PFSK-1 (cell line): Measurements from ENCODE around the gene ABL2.

Experiments
- FOXP2 ChIP-seq: optimal IDR thresholded peaks from 2 replicates; pipeline ENCODE3; 2011; ENCODE audit warnings: borderline replicate concordance, control low read depth, inconsistent platforms; ENCODE audit not compliant: insufficient read depth; ENCODE audit errors: extremely low read length, extremely low read depth
- POLR2AphosphoS5 ChIP-seq: IDR thresholded peaks from 2 replicates; pipeline ENCODE4 v1.6.1; 2012; ENCODE audit warnings: low read depth, mild to moderate bottlenecking, control low read depth, low read length, moderate library complexity
- REST ChIP-seq, 2 experiments: IDR thresholded peaks; 2 replicates each; pipeline versions ENCODE4 v1.6.1 to v1.8.0; 2011 to 2012; ENCODE audit warnings: low read depth in 2 of 2, low read length in 2 of 2, control low read depth in 1 of 2, inconsistent platforms in 1 of 2, mild to moderate bottlenecking in 1 of 2, moderate library complexity in 1 of 2; ENCODE audit not compliant: insufficient read depth in 1 of 2
- SIN3A ChIP-seq: IDR thresholded peaks from 2 replicates; pipeline ENCODE4 v1.6.1; 2012; ENCODE audit warnings: mild to moderate bottlenecking, low read length, moderate library complexity, borderline replicate concordance; ENCODE audit not compliant: insufficient read depth
- TAF1 ChIP-seq: IDR thresholded peaks from 2 replicates; pipeline ENCODE4 v1.6.1; 2012; ENCODE audit warnings: low read length, control low read depth, borderline replicate concordance; ENCODE audit not compliant: insufficient read depth

ABL2 gene

DNA sequence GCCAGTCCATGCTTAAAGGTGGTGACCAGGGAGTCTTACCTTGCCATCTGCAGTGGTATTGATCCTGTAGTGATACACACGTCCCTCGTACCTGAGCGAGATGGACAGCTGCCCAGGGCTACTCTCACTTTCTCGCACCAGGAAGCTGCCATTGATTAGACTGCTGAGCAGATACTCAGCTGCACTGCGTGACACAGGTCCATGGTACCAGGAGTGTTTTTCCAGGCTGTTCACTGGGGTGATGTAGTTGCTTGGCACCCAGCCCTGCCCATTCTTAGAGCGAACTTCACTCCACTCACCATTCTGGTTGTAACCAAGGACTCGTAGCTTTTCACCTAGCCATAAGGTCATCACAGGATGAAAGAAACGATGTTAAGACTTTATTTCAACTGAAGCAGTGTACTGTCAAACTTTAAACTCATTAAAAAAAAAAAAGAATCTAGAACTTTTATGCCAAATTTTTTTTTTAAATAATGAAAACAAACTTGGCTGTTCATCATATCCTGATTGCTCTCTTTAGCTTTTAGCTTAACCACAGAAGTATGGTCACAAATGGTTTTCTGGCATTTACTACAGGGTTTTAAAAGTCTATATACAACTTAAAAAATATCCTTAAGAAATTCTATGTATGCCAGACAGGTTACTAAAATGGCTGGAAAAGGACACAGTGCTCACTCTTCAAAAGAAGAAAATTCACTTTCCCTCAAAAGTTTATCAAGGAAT lies 103.0 kb downstream of the ABL2 start:
- TF ChIP-seq FOXP2 (no peak), TAF1 (no peak), REST (IDR thresholded peaks at IDR 0.05; ENCODE audit: insufficient read depth in 1 of 2, low read depth in 2 of 2, low read length in 2 of 2) (no peak), SIN3A (no peak), POLR2AphosphoS5 (no peak)

DNA sequence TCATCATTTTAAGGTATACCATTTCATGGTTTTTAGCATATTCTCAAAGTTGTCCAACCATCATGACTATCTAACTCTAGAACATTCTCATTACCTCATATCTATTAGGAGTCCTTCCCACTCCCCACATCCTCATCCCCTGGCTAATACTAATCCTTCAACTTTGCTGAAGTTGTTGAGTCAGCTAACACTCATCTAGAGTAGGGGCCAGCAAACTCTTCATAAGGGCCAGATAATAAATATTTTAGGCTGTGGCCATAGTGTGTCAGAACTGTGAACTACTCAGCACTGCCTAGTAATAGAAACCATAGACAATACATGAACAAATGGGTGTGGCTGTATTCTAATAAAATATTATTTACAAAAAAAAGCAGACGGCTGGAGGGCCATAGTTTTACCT lies 104.6 kb downstream of the ABL2 start:
- TF ChIP-seq TAF1 (no peak), FOXP2 (no peak), SIN3A (no peak), REST (IDR thresholded peaks at IDR 0.05; ENCODE audit: insufficient read depth in 1 of 2, low read depth in 2 of 2, low read length in 2 of 2) (no peak), POLR2AphosphoS5 (no peak)

DNA sequence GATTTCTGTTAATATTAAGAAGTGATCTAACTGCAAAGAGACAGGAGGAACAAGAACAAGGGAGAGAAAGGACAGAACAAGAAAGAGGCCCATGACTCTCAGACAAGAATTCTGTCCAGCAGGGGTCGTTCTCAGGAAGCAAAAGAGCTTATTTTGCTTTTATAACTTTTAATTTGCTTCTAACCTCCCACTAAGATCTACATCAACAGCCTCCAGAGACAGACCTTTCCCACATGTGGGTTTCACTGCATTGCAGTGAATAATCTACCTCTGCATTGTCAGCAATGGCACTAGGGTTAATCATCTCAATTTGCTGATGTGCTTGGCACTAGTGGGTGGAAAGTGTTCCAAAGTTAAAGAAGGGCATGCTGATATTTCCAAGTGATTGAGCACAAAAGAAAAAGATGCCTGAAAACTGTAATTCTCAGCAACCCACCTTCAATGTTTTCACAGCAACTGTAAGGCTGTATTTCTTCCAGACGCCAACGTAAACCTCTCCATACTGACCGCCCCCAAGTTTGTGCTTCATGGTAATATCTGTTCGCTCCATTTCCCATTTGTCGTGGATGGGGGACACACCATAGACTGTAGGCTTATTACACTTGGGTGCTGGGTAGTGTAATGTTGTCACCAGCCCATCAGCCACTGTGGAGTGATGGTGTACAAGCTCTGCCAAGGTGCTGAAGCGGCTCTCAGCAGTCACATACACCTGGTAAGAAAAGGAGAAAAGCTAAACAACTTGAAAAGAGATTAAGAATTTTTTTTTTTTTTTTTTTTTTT lies 108.1 kb downstream of the ABL2 start:
- TF ChIP-seq FOXP2 = no peak

DNA sequence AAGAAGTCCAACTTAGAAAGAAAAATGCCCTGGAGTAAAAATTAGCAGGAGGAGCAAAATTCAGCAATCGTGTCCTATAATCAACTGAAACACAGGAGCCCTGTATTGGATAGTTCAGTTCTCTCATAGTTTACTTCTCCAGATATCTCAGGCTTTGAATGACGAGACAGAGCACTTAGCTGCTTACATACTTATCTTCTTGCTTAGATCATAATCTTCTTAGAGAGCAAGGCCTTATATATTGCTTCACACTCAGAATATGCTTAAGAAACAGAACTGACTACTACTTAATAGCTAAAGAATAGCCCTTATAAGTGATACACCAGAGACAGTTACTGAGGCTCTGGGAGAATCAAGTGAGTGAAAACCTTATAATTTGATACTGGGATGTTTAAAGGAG lies 108.7 kb downstream of the ABL2 start:
- TF ChIP-seq REST (IDR thresholded peaks at IDR 0.05; ENCODE audit: insufficient read depth in 1 of 2, low read depth in 2 of 2, low read length in 2 of 2) (no peak), POLR2AphosphoS5 (no peak), FOXP2 (no peak), TAF1 (no peak), SIN3A (no peak)

GRCh38 chr1:179119513-179119912 lies 110.0 kb downstream of the ABL2 start:
- TF ChIP-seq TAF1 (no peak), POLR2AphosphoS5 (no peak), REST (IDR thresholded peaks at IDR 0.05; ENCODE audit: insufficient read depth in 1 of 2, low read depth in 2 of 2, low read length in 2 of 2) (no peak), FOXP2 (no peak), SIN3A (no peak)
